CD4-positive, CD25-positive, alpha-beta regulatory T cell (primary cell): Measurements from ENCODE around the gene PMF1. TPM values are rescaled to one million over a fixed set of nuclear protein-coding genes. Genes with fewer than 3 reads are reported as not detected.

ENCODE experiments used
- ATAC-seq, 2 donors: fragments of 150-1000 bp; cut with Tn5 transposase; one replicate each; pipeline ENCODE4 v1.10.0; 2021; ENCODE audit warnings: low read depth in 2 of 2, moderate number of reproducible peaks in 2 of 2, moderate library complexity in 1 of 2
- DNase-seq, 3 donors: peaks; one replicate each; pipeline versions ENCODE4 v3.0.0 to v3.0.0-alpha.2; 2012 to 2022; ENCODE audit warnings: mixed read lengths in 1 of 3
- H3K27ac ChIP-seq: one replicate; pipeline ENCODE4 v1.7.0; 2013; ENCODE audit warnings: mild to moderate bottlenecking, low read length; ENCODE audit not compliant: insufficient read depth, poor library complexity, severe bottlenecking
- H3K27me3 ChIP-seq: one replicate; pipeline ENCODE4 v1.7.0; 2013; ENCODE audit warnings: low read length; ENCODE audit not compliant: control insufficient read depth, insufficient read depth
- H3K36me3 ChIP-seq: one replicate; pipeline ENCODE4 v1.7.0; 2013; ENCODE audit warnings: mild to moderate bottlenecking, low read length, moderate library complexity; ENCODE audit not compliant: control insufficient read depth, insufficient read depth
- H3K4me1 ChIP-seq: 2 replicates; pipeline ENCODE4 v1.7.0; 2013; ENCODE audit warnings: mild to moderate bottlenecking, low read length; ENCODE audit not compliant: insufficient read depth, control insufficient read depth, poor library complexity, severe bottlenecking
- H3K4me3 ChIP-seq: one replicate; pipeline ENCODE4 v1.7.0; 2013; ENCODE audit warnings: low read depth, mild to moderate bottlenecking, low read length, moderate library complexity
- H3K9me3 ChIP-seq, 2 experiments: 1 replicate in 1 of 2; 2 replicates in 1 of 2; pipeline ENCODE4 v1.7.0; 2013; ENCODE audit warnings: low read length in 2 of 2, mild to moderate bottlenecking in 1 of 2, moderate library complexity in 1 of 2; ENCODE audit not compliant: control insufficient read depth in 2 of 2
- H3K27ac Mint-ChIP-seq, 3 donors: one replicate each; pipeline ENCODE4 v1.8.0; 2020 to 2022; ENCODE audit warnings: mild to moderate bottlenecking in 3 of 3, mixed read lengths in 3 of 3, moderate library complexity in 2 of 3
- H3K27me3 Mint-ChIP-seq: one replicate; pipeline ENCODE4 v1.8.0; 2022; ENCODE audit warnings: mild to moderate bottlenecking, mixed read lengths
- H3K36me3 Mint-ChIP-seq: one replicate; pipeline ENCODE4 v1.8.0; 2020; ENCODE audit warnings: mixed read lengths
- H3K4me1 Mint-ChIP-seq, 4 donors: one replicate each; pipeline ENCODE4 v1.8.0; 2020 to 2022; ENCODE audit warnings: mixed read lengths in 4 of 4, mild to moderate bottlenecking in 1 of 4
- H3K4me3 Mint-ChIP-seq, 4 donors: one replicate each; pipeline ENCODE4 v1.8.0; 2020 to 2022; ENCODE audit warnings: mild to moderate bottlenecking in 4 of 4, mixed read lengths in 4 of 4, moderate library complexity in 3 of 4
- H3K9me3 Mint-ChIP-seq, 7 donors: one replicate each; pipeline ENCODE4 v1.8.0; 2020 to 2022; ENCODE audit warnings: mixed read lengths in 7 of 7, mild to moderate bottlenecking in 3 of 7, moderate library complexity in 2 of 7
- polyA plus RNA-seq, 4 donors: library from polyadenylated mRNA; unstranded; fragments of 300-500 nt; fragmentation: Illumina TruSeq; gene quantifications; one replicate each; pipeline ENCODE4 v1.2.3, GENCODE V29; 2021
- total RNA-seq: library from RNA; stranded (reverse); gene quantifications from one replicate; pipeline ENCODE4 v1.2.3, GENCODE V29; 2022

Gene PMF1
- total and polyA plus RNA-seq, 5 donors from 2014 or later = 69.3 to 89.9 (median 88.5) TPM

DNA sequence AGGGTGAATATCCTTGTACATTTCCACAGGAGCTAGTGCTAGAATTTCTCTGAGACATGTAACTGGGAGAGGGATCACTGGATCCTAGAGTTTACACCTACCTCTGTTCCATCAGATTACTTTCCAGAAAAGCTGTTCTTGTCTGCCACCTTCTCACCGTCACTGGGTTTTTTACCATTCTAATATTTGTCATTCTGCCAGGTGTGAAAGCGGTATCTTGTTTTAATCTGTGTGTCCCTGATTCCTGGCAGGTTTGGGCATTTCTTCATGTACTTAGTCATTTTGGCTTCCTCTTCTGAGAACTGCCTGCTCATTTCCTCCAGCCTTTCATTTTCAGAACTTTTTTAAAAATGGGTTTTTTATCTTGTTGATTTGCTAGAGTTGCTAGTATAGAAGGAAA is 5.1 kb downstream of the PMF1 start:
- peak overlapping the region; percentile 72 for H3K4me3 ChIP-seq
- peaks cover 37% of the 10 kb centered on the region for H3K4me1 ChIP-seq
- peak overlapping the region; percentile 81 to 98 (median 93) for H3K27ac Mint-ChIP-seq
- H3K27me3 ChIP-seq = no peaks in the 10 kb centered on the region
- ATAC-seq (peak; percentile 63 to 67), DNase-seq (peak in 1 of 3 donors; percentile 91)
- H3K9me3 Mint-ChIP-seq = no peaks in the 10 kb centered on the region
- H3K4me1 Mint-ChIP-seq = peaks cover 26 to 73% (median 37%) of the 10 kb centered on the region in 4 donors
- H3K27ac ChIP-seq = peak overlapping the region; percentile 70
- H3K27me3 Mint-ChIP-seq = no peaks in the 10 kb centered on the region
- H3K9me3 ChIP-seq = no peaks in the 10 kb centered on the region
- peak overlapping the region; percentile 50 to 92 (median 69) for H3K4me3 Mint-ChIP-seq
- H3K36me3 ChIP-seq = peaks cover 20% of the 10 kb centered on the region
- H3K36me3 Mint-ChIP-seq = peaks cover 26% of the 10 kb centered on the region

DNA sequence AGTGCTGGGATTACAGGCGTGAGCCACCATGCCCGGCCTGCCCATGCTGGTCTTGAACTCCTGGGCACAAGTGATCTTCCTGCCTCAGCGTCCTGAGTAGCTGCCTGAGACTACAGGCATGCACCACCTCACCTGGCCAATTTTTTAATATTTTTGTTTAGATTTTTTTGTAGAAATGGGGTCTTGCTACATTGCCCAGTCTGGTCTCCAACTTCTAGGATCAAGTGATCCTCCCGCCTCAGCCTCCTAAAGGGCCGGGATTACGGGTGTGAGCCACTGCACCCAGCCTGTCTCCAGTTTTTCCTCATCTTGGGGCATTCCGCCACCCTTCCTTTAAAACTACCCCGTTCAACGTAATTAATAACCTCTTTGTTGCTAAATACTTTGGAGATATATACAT is 7.4 kb downstream of the PMF1 start:
- no peaks in the 10 kb centered on the region for H3K27me3 ChIP-seq
- peak overlapping the region in 1 of 4 donors; percentile 31 for H3K4me3 Mint-ChIP-seq
- H3K9me3 ChIP-seq = no peaks in the 10 kb centered on the region
- H3K27ac ChIP-seq = no peak overlapping the region
- H3K4me3 ChIP-seq = no peak overlapping the region
- peaks cover 22 to 60% (median 36%) of the 10 kb centered on the region in 4 donors for H3K4me1 Mint-ChIP-seq
- peak overlapping the region in 2 of 3 donors; percentile 56 to 74 for H3K27ac Mint-ChIP-seq
- H3K36me3 ChIP-seq = peaks cover 34% of the 10 kb centered on the region
- no peak for DNase-seq
- H3K9me3 Mint-ChIP-seq = no peaks in the 10 kb centered on the region
- peaks cover 34% of the 10 kb centered on the region for H3K36me3 Mint-ChIP-seq
- H3K4me1 ChIP-seq = peaks cover 28% of the 10 kb centered on the region
- ATAC-seq = no peak
- no peaks in the 10 kb centered on the region for H3K27me3 Mint-ChIP-seq

DNA sequence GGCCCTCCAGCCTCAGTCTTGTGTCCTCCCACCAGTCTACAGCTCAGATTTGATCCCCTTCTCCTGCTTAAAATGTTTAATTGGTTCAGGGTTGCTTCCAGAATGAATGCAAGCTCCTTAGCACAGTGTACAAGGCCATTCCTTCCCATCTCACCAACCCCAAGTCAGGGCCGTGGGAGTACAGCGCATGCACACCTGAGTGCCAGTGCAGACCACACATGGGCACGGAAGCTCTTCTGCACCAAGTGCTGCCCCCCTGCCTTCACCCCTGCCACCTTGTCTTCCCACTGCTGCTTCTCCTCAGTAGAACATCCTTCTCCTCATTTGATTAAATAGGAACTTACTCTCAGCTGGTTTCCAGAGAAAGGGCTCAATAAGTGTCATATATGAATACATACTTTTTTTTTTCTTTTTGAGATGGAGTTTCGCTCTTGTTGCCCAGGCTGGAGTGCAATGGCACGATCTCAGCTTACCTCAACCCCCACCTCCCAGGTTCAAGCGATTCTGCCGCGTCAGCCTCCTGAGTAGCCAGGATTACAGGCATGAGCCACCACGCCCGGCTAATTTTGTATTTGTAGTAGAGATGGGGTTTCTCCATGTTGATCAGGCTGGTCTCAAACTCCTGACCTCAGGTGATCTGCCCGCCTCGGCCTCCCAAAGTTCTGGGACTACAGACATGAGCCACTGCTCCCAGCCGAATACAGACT is 9.3 kb downstream of the PMF1 start:
- Mint-ChIP-seq H3K36me3 (peaks cover 42% of the 10 kb centered on the region), H3K9me3 (no peaks in the 10 kb centered on the region), H3K27ac (peak overlapping the region; percentile 54 to 85 (median 63)), H3K4me3 (peak overlapping the region in 1 of 4 donors; percentile 57), H3K27me3 (no peaks in the 10 kb centered on the region), H3K4me1 (peaks cover 31 to 59% (median 45%) of the 10 kb centered on the region in 4 donors)
- peaks cover 30% of the 10 kb centered on the region for H3K4me1 ChIP-seq
- H3K4me3 ChIP-seq = no peak overlapping the region
- H3K27me3 ChIP-seq = no peaks in the 10 kb centered on the region
- peaks cover 38% of the 10 kb centered on the region for H3K36me3 ChIP-seq
- no peak for DNase-seq
- no peak for ATAC-seq
- H3K27ac ChIP-seq = no peak overlapping the region
- H3K9me3 ChIP-seq = no peaks in the 10 kb centered on the region

DNA sequence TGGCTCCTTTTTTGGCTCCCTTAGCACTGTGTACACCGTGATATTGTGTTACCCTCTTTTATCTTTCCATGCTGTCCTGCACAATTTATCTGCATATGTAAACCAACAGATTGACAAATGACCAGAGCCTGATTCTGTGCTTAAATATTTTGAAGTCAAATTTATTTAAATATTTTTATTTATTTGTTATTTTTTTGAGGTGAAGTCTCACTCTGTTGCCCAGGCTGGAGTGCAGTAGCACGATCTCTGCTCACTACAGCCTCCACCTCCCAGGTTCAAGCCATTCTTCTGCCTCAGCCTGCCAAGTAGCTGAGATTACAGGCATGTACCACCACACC is 12.8 kb downstream of the PMF1 start:
- Mint-ChIP-seq H3K27me3 (no peaks in the 10 kb centered on the region), H3K4me1 (peaks cover 30 to 38% (median 31%) of the 10 kb centered on the region in 4 donors), H3K9me3 (no peaks in the 10 kb centered on the region), H3K4me3 (peak overlapping the region in 1 of 4 donors; percentile 5), H3K27ac (peak overlapping the region; percentile 45 to 94 (median 72)), H3K36me3 (peaks cover 48% of the 10 kb centered on the region)
- DNase-seq (no peak), ATAC-seq (no peak)
- Histone ChIP-seq H3K9me3 (no peaks in the 10 kb centered on the region), H3K27me3 (no peaks in the 10 kb centered on the region), H3K4me3 (no peak overlapping the region), H3K27ac (peak overlapping the region; percentile 43), H3K36me3 (peaks cover 47% of the 10 kb centered on the region), H3K4me1 (peaks cover 11% of the 10 kb centered on the region)

DNA sequence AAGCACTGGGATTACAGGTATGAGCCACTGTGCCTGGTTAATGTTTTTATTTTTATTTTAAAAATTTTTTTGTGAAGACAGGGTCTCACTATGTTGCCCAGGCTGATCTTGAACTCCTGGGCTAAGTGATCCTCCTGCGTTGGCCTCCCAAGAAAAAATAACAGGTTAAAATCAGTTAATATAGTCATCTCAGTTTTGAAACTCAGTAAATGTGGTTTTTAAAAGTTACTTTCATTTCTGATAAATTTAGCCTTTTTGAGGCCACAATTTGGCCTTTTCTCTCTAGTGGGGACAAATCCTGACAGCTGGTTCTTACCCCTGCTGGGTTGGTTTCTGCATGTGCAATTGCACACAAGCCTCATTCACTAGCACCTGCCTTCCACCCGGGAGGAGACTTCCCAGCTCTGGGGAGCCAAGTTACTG is 13.3 kb downstream of the PMF1 start:
- Histone ChIP-seq H3K27me3 (no peaks in the 10 kb centered on the region), H3K9me3 (no peaks in the 10 kb centered on the region), H3K4me1 (peaks cover 11% of the 10 kb centered on the region), H3K4me3 (no peak overlapping the region), H3K27ac (peak overlapping the region; percentile 43), H3K36me3 (peaks cover 42% of the 10 kb centered on the region)
- DNase-seq = peak in 1 of 3 donors; percentile 60
- H3K27ac Mint-ChIP-seq = peak overlapping the region in 2 of 3 donors; percentile 2 to 89
- no peak overlapping the region for H3K4me3 Mint-ChIP-seq
- no peaks in the 10 kb centered on the region for H3K27me3 Mint-ChIP-seq
- H3K9me3 Mint-ChIP-seq = no peaks in the 10 kb centered on the region
- peaks cover 45% of the 10 kb centered on the region for H3K36me3 Mint-ChIP-seq
- no peak for ATAC-seq
- peaks cover 26 to 35% (median 28%) of the 10 kb centered on the region in 4 donors for H3K4me1 Mint-ChIP-seq

DNA sequence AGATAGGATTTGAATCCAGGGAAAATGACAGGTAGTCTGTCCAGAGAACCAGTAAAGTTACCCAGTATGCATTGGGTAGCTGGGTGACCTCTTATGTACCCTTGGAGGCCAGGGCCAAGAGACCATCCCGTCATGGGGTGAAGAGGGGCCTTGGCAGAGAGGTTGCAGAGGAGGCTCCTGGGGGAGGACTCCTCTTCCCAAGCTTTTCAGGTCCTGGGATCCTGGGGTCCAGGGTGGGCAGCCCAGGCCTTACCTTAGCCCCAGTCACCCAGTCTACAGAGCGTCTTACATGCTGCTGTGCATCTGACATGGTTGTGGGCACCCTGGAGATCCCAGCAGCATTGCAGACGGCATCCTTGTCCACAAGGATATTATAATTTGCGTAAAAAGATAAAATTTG is 14.0 kb downstream of the PMF1 start:
- Mint-ChIP-seq H3K36me3 (peaks cover 38% of the 10 kb centered on the region), H3K4me1 (peaks cover 22 to 29% (median 22%) of the 10 kb centered on the region in 4 donors), H3K27ac (peak overlapping the region in 2 of 3 donors; percentile 2 to 89), H3K9me3 (no peaks in the 10 kb centered on the region), H3K4me3 (no peak overlapping the region), H3K27me3 (no peaks in the 10 kb centered on the region)
- Histone ChIP-seq H3K27me3 (no peaks in the 10 kb centered on the region), H3K4me3 (no peak overlapping the region), H3K27ac (no peak overlapping the region), H3K36me3 (peaks cover 36% of the 10 kb centered on the region), H3K4me1 (peaks cover 11% of the 10 kb centered on the region), H3K9me3 (no peaks in the 10 kb centered on the region)
- DNase-seq (no peak), ATAC-seq (no peak)

DNA sequence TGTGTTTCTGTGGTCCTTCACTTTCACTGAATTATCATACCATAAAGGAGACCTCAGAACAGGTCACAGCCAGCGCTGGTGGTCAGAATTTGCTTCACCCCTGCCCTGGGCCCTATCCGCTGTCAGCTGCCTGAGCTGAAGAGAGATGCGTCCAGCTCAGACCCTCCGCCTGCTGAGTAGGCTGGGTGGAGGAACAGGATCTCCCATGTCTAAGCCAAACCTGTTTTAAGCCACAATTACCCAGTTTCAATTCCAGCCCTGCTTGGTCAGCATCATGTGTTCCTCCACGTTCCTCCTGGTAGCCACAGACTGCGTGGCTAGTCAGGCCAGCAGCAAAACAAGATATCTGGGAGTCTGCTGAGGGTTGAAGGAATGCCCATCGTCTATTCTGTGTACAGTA is 15.7 kb downstream of the PMF1 start:
- Mint-ChIP-seq H3K27ac (peak overlapping the region in 2 of 3 donors; percentile 60 to 78), H3K36me3 (peaks cover 23% of the 10 kb centered on the region), H3K9me3 (no peaks in the 10 kb centered on the region), H3K27me3 (no peaks in the 10 kb centered on the region), H3K4me1 (peaks cover 8 to 20% (median 16%) of the 10 kb centered on the region in 4 donors), H3K4me3 (no peak overlapping the region)
- Histone ChIP-seq H3K36me3 (peaks cover 22% of the 10 kb centered on the region), H3K4me1 (peaks cover 11% of the 10 kb centered on the region), H3K4me3 (no peak overlapping the region), H3K9me3 (no peaks in the 10 kb centered on the region), H3K27ac (no peak overlapping the region), H3K27me3 (no peaks in the 10 kb centered on the region)
- no peak for ATAC-seq
- no peak for DNase-seq
